Activated T-helper 1 cell treated with anti-CD3 and anti-CD28 coated beads, Interleukin-12 subunit alpha, Interleukin-12 subunit beta, Interleukin-2, Interleukin-4 antibody, amounts not matched to agents 30 ng/mL and 10 ng/mL and 1 ng/mL, durations not matched to agents 14 hours and 24 hours and 36 hours (primary cell): ENCODE data around the gene CCNJ. TPM values are rescaled to one million over a fixed set of nuclear protein-coding genes. Genes with fewer than 3 reads are reported as not detected.

Experiments used
- total RNA-seq: library from RNA; stranded (reverse); gene quantifications from 2 replicates; pipeline ENCODE4 v1.2.3, GENCODE V29; 2022

CCNJ gene
- total RNA-seq, 1 donor from 2014 or later, result 9.7 TPM

Other genes starting within 250 kb of the CCNJ start
- 0.60 and 0.96 TPM in 2 replicates for gene CC2D2B, start 135.6 kb upstream of the CCNJ start, total RNA-seq
- gene ZNF518A, start 86.7 kb downstream of the CCNJ start, total RNA-seq, result 14.3 and 16.2 TPM in 2 replicates
- not detected in 2 replicates for gene BLNK, start 228.0 kb downstream of the CCNJ start, total RNA-seq